NCI-H1048 (cell line): ENCODE data around the gene CPTP.

Source experiments
- DNase-seq: peaks from one replicate; lab custom pipeline; 2025; lab: John Stamatoyannopoulos, UW

Gene CPTP

DNA sequence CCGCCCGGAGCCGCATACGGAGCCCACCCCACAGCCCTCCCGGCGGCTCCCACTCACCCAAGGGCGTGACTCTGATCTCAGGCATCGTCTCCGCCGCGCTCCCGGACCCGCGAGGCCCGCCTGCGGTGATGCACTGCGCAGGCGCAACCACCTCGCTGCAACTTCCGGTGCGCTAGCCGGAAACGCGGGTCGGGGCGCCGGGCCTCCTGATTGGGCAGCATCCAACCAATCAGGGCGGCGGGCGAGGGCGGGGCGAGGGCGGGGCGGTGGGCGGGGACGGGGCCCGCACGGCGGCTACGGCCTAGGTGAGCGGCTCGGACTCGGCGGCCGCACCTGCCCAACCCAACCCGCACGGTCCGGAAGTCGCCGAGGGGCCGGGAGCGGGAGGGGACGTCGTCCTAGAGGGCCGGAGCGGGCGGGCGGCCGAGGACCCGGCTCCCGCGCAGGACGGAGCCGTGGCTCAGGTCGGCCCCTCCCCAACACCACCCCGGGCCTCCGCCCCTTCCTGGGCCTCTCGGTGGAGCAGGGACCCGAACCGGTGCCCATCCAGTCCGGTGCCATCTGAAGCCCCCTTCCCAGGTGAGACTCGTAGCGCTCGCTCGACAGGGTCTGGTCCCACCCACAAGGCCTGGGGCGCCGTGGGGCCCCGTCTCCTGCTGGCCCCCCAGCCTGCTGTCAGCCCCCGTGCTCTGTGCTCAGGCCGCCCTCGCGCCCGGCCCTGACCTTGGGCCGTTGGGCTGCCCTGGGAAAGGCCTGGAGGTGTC is at the start of gene CPTP, which contains the start of gene INTS11:
TSS of gene CPTP (plus strand) at position 279 of the 764 bp plus-strand sequence. CDS start 2,109 bp downstream, outside the sequence.
TSS of gene INTS11 (minus strand) at position 137 of the 764 bp plus-strand sequence. CDS start at position 85, 52 bp downstream.
- peak; percentile 86 for DNase-seq

DNA sequence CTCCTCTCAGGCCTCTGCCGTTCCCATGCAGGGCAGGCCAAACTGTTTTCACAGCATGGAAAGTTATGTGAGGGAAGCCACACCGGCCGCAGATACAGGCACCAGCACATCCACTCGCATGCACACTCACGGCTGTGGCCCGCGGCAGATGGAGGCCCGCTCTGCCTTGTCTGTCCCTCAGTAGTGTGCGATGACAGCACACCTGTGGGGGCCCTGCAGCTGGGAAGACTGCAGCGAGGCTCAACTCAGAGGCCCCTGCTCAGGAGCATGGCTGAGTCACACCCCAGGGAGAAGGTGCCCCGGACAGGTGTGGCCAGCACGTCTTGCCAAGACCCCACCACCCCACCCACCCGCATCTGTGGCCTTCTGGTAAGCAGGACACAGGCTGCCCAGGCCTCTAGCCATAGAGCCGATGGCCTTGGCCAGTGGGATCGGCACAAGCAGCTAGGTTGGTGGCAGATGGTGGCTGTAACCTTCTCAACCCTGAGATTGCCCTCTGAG is 49.6 kb upstream of the CPTP start:
- no peak for DNase-seq

DNA sequence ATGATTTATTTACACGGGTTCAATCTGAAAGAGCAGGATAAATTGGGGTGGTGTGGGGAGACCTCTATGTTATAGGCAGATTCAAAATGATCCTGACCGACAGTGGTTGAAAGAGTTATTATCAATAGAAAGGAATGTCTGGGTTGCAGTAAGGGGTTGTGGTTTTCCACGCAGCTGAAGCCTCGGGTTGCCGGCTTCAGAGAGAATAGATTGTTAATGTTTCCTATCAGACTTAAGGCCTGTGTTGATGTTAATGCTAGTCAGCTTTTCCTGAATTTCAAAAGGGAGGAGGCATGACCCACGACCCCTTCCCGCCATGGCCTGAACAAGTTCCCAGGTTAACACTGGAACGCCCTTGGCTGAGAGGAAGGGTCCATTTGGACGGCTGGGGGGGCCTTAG is 48.8 kb upstream of the CPTP start:
- no peak for DNase-seq

DNA sequence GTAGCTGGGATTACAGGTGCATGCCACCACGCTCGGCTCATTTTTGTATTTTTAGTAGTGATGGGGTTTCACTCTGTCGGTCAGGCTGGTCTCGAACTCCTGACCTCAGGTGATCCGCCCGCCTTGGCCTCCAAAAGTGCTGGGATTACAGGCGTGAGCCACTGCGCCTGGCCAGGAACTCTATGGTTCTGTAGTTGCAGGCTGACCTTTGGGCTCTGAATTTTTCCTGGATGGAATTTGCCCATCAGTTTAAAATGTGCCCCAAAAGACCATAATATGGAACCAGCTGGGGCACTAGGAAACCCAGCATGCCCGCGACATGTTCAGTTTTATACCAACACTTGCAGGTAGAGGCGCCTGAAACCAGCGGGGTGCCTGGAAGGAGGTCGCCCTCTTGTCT is 46.0 kb upstream of the CPTP start:
- DNase-seq = no peak

DNA sequence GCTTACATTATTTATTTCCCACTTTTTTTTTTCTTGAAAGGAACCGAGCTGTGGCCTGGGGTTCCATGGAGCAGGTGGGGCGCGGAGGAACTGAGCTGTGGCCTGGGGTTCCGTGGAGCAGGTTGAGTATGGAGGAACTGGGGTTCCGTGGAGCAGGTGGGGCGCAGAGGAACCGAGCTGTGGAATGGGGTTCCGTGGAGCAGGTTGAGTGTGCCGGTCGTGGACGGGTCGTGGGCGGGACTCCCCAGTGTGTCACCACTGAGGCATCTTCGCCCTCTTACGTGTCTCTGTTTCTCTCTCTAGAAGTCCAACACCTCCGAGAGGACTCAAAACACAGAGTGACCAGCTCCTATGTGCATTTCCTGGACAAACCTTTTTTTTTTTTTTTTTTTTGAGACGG is 45.6 kb upstream of the CPTP start:
- DNase-seq = no peak

DNA sequence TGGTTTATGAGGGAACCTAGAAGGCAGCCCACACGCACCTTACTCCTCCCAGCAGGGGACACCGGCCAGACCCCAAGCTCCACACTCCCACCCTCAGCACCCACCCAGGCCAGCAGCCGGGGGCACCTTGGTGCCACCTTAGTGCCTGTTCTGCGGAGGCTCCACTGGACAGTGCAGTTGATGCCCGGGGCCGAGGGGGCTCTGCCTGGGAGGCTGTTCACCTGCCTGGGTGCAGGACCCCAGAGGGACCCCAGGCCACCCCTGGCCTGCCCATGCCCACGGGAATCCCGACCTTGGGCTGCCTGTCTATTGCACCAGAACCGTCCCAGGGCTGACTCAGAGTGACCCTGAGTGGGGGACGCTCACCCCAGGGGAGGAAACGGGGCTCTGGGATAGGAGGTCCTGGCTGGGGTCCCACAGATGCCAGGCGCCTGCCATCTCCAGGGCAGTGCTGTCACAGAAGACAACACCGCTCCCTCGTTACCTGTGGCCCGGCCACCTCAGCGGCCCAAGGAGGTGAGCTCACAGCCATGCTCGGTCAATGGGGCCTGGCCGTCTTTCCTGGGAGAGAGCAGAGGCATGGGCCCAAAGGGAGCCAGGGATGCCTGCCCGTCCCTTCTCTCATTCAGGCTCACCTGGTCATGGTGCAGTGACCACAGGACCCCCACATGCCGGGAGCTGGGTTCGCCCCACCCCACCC is 43.7 kb upstream of the CPTP start:
- no peak for DNase-seq

DNA sequence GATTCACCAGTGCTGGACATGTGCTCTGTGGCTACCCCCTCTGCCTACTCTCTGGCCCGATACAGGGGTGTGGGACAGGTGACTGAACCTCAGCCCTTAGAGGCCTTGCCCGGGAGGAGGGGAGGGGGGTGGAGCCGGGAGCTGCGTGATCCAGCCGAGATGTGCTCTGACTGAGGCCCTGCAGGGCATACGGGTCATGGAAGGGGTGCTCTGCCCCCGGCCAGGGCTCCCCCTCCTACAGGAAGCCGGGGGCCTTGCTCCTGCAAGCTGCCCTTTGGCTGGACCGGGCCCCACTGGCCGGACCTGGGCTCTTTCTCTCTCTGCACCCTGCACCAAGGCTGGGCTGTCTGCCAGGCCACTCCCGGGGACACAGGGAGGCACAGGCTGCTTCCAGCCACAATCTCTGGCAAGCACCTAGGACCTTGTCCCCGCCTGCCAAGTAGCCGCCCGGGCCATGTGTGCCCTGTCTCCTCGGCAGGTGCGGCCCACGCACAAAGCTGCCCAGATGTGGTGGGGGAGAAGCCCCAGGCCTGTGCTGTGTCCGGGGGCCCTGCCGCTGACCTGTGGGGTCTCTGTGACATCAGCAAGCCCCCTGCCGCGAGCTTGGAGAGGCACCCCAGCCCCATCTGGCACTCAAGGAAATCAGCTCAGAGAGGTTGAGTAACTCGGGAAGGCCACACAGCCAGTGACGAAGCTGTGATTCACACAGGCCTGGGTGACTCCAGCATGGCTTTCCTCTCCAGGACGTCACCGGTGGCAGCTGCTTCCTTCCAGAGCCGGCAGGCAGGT is 42.9 kb upstream of the CPTP start:
- no peak for DNase-seq

DNA sequence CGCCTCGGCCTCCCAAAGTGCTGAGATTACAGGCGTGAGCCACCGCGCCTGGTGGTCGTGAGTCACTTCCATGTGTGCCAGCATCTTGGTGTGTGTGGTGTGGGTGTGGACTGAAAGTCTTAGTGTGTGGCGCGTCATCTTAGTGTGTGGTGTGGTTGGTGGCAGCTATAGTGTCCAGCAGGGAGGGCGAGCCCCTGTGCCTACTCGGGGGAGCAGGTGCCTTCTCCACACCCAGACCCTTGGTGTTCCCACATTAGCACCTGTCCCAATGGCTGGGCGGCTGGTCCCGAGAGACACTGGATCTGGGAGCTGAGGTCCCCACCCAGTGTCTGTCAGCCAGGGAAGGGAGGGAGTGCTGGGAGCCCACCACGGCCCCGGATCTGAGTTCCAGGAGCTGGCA is 41.6 kb upstream of the CPTP start:
- no peak for DNase-seq

DNA sequence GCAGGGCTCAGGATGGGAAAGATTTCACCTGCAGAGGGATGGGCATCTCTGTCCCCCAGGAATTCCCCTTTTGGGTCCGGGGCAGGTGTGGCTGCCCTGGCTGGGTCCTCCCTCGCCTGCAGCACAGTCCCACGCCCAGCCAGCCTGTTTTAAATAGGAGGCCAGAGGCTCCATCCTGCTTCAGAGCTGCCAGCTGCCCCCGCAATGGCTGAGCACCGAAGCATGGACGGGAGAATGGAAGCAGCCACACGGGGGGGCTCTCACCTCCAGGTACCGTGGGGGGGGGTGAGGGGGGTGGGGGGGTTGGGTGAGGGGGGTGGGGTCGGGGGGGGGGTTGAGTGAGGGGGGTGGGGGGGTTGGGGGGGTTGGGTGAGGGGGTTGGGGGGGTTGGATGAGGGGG is 40.8 kb upstream of the CPTP start:
- no peak for DNase-seq

DNA sequence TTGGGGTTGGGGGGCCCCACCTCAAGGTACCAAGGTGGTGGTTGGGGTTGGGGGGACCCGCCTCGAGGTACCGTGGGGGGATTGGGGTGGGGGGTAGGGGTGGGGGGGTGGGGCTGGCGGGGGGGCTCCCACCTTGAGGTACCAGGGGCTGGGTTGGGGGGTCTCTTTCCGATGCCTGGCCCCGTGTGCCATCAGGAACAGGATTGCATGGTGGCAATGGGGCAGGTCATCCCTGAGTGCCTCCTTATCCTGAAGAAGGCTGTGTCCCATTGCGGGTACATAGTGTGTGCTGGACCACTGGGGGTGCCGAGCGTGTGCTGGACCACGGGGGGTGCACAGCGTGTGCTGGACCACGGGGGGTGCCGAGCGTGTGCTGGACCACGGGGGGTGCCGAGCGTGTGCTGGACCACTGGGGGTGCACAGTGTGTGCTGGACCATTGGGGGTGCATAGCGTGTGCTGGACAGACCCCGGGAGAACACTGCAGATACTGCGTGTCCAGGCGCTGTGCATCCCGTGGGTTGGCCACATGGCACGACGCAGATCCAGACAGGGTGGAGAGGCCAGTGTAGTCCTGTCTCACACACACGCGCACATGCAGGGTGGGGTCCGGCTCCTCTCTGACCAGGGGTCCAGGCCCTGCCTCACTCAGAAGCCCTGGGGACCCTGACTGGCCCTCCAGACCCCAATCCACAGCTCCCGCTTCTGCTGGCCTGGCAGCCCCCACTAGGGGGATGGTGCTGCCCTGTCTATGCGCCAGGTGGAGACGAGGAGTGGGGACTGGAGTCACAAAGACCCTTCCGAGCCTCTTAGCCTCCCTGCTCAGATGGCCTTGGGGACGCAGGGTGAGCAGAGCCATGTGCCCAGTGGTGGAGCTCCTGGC is 40.1 kb upstream of the CPTP start:
- DNase-seq = no peak

DNA sequence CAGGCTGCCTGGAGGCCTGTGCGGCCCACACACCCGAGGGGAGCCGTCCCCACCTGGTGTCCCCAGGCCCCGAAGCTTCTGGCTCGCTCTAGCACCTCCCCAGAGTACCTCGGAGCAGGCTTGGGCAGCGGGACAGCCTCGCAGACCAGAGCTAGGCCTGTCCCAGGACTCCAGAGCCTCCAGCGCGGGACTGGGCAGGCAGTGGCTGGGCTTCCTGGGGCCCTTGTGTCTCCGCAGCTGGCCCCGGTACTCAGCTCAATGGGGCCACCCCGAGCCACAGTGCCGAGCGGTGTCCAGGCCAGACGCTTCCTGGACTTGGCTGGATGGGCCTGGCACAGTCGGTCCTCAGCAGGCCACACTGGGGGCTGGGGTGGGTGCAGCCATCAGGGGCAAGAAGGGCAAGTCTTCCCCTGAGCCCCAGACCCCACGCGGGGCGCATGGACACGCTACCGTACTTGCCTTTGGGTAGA is 39.5 kb upstream of the CPTP start:
- DNase-seq = no peak

DNA sequence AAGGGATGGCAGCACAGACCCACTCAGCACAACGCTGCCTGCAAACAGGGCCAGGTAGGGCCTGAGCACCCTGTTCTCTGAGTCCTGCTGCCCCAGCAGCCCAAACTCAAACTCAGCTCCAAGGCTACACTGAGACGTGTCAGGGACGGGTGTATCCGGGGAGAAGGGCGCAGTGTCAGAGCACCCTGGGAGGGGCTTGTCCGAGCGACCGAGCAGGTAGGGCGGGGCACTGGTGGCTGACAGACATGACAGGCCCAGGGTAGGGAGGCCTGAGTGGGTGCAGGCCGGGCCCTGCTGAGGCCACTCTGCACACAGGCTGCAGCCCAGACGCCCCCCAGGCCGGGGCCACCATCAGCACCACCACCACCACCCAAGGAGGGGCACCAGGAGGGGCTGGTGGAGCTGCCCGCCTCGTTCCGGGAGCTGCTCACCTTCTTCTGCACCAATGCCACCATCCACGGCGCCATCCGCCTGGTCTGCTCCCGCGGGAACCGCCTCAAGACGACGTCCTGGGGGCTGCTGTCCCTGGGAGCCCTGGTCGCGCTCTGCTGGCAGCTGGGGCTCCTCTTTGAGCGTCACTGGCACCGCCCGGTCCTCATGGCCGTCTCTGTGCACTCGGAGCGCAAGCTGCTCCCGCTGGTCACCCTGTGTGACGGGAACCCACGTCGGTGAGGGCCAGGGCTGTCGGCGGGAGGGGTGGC is 38.8 kb upstream of the CPTP start:
- DNase-seq = no peak

DNA sequence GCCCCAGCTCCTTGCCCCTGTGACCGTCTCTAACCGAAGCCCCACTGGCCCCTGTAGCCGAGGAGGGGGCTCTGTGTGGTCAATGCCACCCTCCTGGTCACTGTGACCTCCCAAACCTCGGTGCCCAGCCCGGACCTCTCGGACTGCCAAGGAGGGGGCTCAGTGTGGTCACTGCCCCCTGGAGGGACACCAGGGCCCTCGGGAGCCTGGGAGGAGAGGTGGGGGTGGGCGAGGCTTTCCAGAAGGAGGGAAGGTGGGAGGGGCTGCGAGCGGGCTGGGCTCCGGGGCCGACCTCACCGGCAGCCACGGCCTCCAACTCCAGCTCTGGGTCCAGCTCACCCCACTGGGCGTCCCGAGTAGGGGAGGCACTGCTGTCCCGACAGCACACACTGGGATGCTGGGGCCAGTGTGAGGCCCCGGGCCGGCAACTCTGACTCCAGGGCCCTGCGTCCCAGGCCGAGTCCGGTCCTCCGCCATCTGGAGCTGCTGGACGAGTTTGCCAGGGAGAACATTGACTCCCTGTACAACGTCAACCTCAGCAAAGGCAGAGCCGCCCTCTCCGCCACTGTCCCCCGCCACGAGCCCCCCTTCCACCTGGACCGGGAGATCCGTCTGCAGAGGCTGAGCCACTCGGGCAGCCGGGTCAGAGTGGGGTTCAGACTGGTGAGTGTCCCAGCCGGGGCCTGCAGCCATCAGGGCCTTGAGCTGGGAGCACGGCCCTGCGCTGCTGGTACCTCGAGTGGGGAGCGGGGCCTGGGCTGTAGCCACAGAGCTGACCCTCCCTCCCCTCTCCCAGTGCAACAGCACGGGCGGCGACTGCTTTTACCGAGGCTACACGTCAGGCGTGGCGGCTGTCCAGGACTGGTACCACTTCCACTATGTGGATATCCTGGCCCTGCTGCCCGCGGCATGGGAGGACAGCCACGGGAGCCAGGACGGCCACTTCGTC is 38.0 kb upstream of the CPTP start:
- DNase-seq = no peak

DNA sequence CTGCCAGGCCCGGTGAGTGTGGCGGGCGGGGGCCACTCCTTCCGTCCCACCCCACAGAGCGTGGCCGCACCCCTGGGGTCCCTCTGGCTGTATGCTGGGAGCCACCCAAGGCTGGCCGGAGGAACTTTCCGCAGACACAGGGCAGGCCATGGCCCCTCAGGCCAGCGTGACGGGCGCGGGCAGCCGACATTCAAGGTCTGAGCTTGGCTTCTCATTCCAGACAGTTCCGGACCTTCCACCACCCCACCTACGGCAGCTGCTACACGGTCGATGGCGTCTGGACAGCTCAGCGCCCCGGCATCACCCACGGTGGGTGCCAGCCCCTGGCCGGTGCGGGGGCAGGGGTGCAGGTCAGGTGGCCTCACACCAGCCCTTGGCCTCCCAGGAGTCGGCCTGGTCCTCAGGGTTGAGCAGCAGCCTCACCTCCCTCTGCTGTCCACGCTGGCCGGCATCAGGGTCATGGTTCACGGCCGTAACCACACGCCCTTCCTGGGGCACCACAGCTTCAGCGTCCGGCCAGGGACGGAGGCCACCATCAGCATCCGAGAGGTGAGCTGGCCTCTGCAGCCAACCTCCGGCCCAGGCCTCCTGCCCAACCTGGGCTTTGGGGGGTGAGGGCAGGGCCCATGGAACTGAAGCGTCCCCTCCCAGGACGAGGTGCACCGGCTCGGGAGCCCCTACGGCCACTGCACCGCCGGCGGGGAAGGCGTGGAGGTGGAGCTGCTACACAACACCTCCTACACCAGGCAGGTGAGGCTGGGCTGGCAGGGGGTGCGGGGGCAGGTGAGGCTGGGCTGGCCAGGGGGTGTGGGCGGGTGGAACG is 37.1 kb upstream of the CPTP start:
- DNase-seq = no peak

DNA sequence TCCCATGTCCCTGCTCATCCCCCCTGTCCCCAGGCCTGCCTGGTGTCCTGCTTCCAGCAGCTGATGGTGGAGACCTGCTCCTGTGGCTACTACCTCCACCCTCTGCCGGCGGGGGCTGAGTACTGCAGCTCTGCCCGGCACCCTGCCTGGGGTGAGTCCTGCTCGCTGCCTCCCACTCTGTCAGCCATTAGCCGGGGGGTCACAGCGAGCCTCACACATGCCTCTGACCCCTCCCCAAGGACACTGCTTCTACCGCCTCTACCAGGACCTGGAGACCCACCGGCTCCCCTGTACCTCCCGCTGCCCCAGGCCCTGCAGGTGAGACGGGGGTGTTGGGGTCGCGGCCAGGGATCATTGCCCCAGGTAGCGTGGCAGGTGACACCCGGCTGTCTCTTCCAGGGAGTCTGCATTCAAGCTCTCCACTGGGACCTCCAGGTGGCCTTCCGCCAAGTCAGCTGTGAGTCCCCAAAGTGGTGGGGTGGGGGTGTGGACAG is 34.3 kb upstream of the CPTP start:
- DNase-seq = peak; percentile 36

DNA sequence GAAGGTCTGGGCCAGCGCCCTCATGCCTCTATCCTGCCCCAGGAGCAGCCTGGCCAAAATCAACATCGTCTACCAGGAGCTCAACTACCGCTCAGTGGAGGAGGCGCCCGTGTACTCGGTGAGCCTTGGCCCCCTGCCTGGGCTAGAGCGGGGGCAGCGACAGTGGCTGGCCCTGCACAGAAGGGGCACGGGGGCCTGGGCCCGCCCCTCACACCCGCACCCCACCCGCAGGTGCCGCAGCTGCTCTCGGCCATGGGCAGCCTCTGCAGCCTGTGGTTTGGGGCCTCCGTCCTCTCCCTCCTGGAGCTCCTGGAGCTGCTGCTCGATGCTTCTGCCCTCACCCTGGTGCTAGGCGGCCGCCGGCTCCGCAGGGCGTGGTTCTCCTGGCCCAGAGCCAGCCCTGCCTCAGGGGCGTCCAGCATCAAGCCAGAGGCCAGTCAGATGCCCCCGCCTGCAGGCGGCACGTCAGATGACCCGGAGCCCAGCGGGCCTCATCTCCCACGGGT is 33.5 kb upstream of the CPTP start:
- no peak for DNase-seq

DNA sequence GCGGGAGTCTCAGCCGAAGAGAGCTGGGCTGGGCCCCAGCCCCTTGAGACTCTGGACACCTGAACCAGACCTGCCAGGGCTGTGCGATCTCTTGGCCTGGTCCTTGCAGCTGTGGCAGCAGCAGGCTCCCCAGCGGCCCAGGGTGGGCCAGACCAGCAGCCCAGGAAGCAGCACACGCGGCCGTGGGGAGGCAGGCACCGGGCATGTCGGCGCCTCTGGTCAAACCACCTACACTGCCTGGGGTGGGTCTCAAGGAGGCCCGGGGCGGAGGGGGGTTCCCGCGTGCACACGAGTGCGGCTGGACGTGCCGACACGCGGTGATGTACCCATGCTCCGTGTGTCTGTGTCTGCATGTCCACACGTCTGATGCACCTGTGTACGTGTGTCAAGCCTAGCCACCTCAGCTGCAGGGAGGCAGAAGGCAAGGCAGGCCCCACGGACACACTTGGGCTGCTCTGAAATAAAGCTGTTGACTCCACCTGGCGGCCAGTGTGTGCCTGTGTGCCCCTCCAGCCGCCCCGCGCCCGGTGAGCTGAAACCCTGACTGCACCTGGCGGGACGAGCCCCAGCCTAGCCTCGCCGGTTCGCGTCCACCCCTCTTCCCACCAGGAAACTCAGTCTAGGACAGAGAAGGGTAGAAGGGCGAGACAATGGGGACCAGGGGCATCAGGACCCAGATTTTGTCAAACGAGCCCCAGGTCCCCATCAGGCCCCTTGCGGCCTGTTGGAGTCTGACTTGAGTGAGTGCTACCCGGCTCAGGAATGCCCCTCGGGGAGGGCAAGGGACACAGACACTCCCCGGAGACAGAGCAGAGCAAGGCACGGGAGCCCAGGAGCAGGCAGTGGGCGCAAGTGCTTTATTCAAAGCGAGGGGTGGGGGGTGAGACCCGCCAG is 32.8 kb upstream of the CPTP start:
- DNase-seq = no peak
